ENCODE measurements around the gene GFY.

The GFY gene

GRCh38 chr19:49428547-49429451, 3.6 kb downstream of the GFY start:
- no peak for TF ChIP-seq CTCF (conservative IDR thresholded peaks at IDR 0.05; ENCODE audit: low read length)
- H3K4me3 ChIP-seq (ENCODE audit: low read length): no peak overlapping the region
- DNase-seq (ENCODE audit: low read depth): no peak

DNA sequence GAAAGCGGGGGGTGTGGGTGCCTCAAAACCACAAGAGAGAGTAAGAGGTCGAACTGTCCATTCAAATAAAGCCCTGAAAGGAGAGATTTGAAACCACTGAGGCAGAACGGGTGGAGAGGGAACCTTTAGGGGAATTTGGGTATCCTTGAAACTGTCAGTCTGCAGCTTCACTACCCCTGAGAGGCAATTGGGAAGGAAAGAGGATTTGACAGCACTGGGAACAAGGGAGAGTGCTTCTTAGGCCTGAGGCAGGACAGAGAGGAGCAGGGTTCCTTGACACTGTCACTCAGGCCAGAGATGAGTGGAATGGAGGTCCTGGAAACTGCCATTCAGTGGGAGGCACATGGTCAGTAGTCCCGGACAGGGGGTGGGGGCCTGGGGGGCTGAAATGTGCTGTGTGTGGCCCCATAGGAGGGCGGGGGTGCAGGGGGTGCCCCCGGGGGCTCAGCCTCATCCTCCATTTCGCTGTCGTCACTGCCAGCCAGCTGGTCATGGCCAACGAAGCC, 5.0 kb downstream of the GFY start:
- DNase-seq (ENCODE audit: low read depth): no peak
- TF ChIP-seq CTCF (conservative IDR thresholded peaks at IDR 0.05; ENCODE audit: low read length): no peak
- no peak overlapping the region for H3K4me3 ChIP-seq (ENCODE audit: low read length)

- DNase-seq (ENCODE audit: low read depth): no peak
- TF ChIP-seq CTCF (conservative IDR thresholded peaks at IDR 0.05; ENCODE audit: low read length): no peak
- H3K4me3 ChIP-seq (ENCODE audit: low read length): no peak overlapping the region
Measured at GRCh38 chr19:49430678-49431329, 5.6 kb downstream of the GFY start.

- no peak overlapping the region for H3K4me3 ChIP-seq (ENCODE audit: low read length)
- DNase-seq (ENCODE audit: low read depth): no peak
Measured at GRCh38 chr19:49431330-49431749, 6.2 kb downstream of the GFY start.

GRCh38 chr19:49432141-49433073, 7.2 kb downstream of the GFY start:
- no peak for TF ChIP-seq CTCF (conservative IDR thresholded peaks at IDR 0.05; ENCODE audit: low read length)
- H3K4me3 ChIP-seq (ENCODE audit: low read length): no peak overlapping the region
- DNase-seq (ENCODE audit: low read depth): no peak

More at GRCh38 chr19:49431330-49431749, 6.2 kb downstream of the GFY start:
- TF ChIP-seq CTCF (conservative IDR thresholded peaks at IDR 0.05; ENCODE audit: low read length): no peak

- no peak overlapping the region for H3K4me3 ChIP-seq (ENCODE audit: low read length)
- no peak for DNase-seq (ENCODE audit: low read depth)
- no peak for TF ChIP-seq CTCF (conservative IDR thresholded peaks at IDR 0.05; ENCODE audit: low read length)
Measured at GRCh38 chr19:49433240-49433901, 8.2 kb downstream of the GFY start.
